ENCODE results near the gene SMAD7.

SMAD7 gene

DNA sequence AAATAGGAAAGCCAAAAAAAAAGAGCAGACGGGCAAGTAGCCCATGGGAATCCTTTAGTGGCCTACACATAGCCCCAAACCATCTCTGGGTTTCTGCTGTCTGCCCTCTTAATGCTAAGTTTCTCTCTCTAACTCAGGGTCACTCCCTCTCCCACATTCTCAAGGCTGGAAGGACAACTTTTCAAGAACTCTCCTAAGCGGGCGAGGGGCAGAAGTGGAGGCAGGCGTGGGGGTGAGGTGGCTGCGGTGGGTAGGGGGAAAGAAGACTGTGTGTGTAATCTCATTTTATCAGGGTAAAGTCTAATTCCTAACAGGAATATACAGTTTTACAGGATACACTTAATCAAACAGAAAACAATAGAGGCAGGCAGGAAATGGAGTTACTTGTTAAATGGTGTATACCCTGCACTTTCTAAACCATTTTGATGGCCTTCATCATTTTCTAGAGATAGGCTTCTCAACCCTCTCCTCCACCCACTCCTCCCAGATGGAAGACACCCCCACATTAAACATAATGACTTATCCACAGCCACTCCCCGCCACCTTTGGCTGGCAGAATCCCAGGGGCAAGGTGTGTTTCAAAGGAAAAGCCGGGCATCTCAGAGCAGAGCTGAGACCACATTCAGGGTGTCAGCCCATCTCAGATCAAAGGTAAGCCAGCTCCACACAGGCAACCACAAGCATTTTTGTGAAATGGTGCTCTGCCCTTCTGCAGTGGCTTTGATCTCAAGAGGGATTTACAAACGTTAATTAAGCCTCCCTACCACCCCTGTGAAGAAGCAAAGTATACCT is 6.8 kb downstream of the SMAD7 start:
- DNase-seq: no peak

DNA sequence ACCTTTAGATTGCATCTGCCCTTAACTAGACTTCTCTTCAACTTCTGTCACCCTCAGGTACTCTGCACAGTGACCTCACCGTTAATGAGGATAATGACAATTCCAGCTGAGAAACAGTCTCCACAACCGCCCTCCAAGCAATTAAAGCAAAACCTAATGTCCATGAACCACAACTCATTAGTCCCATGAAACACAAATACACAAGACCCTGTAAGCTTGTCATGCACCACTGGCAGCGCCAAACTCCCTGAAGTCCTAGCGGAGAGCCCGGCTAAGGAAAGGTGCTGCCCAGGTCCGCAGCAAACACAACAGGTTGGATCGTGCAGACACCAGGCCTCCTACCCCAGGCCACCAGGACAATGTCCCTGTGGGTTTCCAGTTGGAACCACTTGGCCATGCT is 7.4 kb downstream of the SMAD7 start:
- peak; percentile 46 for DNase-seq

DNA sequence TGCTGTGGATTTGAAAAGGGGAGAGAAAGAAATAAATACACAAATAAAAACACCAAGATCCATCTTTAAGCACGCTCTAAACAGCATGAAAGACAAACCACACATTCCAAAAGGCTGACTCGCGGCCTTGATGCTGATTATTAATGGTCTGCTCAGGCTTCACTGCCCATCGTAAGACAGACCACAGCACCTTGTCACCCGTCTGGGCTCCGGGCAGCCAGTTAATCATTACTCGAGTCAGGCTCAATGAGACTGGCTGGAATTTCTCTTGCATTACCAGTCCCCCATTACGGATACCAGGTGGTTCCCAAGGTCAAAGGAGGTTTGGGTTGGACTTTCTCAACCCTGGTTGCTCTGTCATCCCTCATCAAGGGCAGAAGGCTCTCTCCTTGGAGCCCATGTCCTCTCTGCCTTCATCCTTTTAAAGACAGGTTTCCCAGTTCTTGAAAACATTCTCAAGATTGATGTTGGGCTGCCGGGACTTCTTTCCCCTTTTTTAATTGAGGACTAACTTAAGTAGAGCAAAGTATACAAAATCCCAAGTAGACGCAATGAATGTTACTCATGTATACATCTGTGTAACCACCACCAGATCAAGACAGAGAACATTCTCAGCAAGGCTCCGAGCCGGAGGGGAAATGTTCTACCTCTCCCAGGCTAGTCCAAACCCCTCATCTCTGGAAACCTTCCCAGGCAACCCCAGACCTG is 8.1 kb downstream of the SMAD7 start:
- no peak for DNase-seq

DNA sequence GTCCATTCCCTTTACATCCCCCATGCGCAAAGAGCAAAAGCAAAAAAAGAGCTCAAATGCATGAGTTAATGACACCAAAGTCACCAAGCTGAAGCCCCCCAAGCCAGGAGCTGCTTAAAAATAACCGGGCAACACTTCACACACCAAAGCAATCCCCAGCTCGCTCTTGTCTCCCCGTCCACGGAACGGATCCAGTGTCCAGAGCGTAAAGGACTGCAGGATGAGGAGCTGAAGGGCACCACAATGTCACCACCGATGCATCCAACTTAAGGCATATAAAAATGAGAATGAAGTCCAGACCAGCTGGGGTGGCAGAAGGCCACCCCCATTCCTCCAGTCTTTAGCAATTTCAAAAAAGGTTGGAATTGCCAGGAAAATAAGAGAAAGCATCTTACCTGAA is 8.7 kb downstream of the SMAD7 start:
- no peak for DNase-seq

DNA sequence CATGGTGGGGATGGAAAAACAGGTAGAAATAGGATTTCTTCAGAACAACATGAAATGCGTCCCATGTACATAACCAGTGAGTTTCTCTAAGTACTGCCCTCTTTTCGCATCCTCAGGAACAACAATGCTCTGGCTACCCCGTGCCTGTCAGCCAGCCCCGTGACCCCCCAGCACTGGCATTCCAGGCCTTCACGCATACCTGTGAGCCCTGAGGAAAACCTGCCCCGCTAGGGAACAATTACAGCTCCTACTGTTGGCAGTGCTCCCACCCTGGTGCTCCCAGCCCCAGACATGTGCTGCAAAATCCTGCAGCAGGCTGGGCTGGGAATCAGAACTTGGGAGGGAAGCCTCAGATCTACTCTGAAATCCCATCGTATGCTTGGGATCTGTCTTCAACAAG is 9.1 kb downstream of the SMAD7 start:
- DNase-seq: no peak

DNA sequence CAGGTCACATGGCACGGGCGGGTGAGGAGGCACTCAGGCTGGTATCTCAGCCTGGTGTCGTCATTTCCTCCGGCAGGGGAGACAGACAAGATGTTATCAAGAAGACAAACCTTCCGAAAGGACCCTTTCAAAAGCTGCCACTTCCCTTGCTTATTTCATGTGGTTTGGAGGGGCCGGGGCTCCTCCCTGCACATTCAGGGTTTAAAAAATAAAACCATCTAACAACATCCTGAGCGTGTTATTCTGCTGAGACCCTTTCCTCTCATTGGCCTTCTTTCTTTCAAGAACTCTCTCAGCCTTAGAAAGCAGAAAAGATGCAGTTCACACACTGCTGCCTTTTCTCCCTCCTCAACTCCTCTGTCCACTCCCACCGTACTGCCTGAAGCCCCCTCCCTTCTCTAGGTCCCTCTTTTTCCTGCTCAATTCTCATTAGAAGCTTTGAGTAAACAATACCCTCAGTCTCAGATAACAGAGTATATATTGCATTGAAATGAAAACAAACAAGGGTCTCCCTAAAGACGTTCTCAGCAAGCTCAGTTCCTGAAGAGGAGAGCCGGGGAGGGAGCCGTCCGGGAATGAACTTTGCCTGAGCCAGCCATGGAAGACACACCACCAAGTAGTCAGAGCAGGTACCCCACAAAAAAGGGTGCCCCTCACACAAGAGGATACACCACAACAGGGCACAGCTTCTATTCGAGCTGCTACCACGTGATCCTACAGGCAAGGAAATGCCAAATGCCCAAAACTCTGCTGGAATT is 9.7 kb downstream of the SMAD7 start:
- DNase-seq: no peak

DNA sequence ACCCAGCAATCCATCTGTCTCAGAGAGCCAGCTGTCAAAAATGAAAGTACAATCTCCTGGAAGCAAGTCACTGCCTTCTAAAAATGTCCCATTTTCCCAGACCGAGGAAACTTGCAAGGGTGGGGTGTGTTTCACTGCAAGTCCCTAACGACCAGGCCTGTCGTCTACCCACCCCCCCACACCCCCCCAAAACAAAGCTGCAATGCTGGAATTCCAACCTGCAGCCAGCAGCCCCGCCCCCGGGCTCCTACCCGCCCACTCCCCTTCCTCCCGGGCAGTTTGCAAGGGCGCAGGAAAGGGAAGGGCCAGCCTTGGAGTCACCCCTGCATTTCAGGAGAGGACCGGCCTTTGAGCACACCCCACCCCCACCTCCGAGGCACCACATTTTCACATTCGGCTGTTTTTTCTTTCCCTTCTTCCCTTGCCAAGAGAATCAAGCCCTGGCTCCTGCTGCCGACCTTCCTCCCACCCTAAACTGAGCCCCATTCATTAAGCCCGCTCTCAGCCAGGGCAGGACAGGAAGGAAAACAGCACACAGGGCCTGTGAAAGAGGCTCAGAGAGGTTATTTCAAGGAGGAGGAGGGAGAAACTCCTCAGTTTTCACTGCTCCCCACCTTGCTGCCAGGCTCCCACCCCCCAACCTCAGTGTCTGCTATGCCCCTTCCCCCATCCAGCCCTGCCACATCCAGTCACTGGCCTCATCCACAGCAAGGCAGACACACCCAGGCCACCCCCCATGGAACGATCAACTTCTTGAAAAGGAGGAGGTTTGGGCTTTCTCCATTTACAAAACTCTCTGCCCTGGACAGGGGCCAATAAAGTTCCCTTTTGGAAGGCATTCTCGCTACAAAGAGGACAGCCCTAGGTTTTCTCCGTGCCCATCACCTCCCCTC is 11.3 kb downstream of the SMAD7 start:
- DNase-seq: no peak

DNA sequence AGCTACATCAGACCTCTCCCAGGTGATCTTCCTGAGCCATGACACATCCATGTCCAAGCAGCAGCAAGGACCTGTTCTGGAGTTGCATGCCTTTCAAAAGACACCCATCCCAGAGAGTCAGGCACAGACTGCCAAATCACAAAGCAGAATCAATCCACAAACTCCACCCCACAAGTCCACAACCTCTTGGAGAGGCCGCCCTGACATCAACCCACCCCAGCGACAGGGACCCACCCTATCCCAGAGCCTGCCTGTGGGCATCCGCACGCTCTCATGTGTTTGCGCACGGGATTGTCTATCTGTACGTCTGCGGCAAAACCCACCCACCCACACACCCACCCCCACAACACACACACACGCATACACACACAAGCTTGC is 11.9 kb downstream of the SMAD7 start:
- DNase-seq: no peak

DNA sequence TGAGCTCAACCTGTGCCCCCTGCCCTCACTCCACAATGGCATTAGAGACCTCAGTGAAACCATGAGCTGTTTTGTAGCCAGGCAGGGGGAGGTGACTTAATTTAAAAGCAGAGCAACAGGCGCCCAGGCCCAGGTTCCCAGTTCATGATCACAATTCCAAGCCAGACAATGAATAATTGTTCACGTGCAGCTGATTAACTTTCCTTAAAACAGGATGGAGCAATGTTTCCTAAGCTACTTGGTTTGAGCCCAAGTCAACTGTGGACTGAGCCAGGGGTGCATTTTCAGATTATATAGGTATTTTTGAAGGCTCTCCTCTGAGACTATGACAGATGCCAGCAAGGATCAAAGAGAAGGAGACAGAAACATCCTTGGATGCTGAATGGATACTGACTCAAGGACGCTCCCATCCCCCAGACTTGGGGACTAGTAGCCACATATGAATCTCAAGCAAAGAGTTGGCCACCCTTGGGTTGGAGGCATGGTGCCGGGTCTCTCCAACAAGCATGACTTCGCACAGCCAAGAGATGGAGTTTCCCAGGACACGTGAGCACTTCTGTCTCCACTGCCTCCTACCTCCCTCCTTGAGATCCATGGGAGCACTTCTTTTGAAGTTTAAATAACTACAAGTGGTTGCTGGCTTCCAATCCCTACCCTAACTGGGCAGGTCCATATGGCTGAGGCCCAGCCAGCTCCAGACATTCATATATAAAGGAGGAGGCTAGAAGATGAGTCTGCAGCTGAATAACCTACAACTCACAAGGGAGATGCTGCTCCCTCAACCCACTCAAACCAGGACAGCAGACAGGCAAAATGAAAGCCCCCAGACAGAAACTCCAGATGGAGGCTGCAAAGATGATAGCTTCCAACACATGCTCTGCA is 12.7 kb downstream of the SMAD7 start:
- no peak for DNase-seq

DNA sequence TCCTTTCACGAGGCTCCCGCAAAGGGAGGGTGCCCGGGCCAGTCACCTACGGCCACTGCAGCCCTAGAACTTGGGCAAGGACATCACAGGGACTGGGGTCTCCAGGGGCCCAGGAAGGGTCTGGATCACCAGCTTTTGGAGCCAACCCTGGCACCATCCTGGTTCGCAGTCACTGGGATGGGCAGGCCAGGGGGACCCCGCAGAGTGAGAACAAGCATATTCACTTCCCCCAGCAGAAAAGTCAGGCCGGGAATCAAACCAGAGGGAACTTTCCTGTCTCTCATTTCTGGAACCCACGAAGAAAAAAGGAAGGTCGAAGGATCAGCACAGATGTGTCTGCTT is 15.4 kb downstream of the SMAD7 start:
- no peak for DNase-seq

DNA sequence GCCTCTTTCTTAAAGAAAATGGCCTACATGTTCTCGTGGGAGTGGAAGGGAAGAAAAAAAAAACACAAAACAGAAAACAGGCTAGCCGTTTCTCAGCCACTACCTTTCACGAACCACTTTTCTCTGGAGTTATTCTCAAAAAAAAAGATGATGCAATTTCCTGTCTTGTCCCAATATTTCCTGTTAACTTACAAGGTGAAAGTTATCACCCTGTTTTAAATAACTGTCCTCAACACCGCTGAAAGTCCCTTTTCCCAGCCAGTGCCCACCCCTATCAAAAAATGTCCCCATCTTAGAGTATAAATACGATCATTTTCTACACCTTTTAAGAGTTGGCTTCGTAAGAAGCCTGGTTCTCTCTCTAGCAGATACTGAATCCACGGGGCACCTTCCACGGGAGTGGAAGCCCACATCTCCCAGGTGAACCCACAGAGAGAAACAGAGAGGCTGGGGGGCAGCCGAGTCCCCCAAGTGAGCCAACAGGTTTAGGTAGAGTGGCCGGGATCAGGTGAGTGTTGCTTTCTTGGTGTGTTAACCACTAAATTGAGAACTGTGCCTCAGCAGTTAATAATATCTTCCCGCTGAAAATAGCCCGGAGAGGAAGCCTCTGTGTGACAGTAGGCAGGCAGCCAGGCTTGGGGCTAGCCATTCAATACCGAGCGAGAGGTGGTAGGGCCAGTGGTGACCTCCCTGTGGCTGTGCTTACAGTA is 15.9 kb downstream of the SMAD7 start:
- DNase-seq: no peak

DNA sequence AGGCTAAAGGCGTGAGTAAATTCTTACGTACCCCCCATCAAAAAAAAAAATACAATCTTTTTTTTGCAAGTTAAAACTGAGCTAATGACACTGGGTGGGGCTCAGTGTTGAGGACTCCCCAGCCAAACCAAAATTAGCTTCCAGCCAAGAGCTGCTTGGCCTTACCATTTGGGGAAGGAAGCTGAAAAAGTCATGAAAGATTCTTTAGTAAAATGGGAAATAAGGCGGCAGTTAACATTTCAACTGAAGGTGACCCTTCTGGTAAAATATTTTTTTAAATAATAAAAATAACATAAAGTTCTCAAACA is 16.4 kb downstream of the SMAD7 start:
- DNase-seq: no peak

DNA sequence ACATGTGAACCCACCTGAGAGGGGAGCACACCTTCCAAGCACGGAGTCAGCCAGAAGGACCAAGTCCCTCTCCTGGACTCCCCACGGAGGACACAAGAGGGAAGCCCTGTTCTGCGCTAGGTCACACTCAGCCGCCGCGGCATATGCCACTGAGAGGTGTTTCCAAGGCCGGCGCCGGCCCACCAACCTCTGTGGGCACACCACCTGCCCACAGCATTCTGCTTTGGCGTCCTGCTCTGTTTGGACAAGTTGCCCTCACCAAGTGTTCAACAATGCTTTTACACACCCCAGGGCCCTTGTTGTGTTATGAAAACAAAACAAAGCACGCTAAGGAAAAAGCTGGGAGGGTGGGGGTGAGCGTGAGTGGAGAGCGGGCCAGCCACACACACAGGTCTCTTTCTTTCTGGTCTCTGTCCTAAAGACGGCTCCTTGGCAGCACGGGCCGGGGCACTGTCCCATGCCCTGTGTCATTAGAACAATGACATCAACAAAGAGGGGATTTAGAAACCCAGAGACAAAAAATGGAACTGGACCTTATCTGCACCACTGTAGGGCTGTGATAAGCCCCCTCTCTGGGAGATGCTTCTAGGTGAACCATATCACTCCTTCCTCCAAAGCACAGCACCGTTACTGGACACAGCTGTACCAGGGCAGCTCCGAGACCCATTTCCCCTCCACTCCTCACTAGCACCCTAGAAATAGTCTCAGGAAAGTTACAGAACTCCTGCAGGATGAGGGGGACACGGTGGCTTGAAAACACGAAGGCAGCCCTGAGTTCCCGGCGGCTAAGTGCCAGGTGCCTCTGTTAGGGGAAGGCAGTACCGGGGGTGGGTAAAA is 17.0 kb downstream of the SMAD7 start:
- DNase-seq: no peak

DNA sequence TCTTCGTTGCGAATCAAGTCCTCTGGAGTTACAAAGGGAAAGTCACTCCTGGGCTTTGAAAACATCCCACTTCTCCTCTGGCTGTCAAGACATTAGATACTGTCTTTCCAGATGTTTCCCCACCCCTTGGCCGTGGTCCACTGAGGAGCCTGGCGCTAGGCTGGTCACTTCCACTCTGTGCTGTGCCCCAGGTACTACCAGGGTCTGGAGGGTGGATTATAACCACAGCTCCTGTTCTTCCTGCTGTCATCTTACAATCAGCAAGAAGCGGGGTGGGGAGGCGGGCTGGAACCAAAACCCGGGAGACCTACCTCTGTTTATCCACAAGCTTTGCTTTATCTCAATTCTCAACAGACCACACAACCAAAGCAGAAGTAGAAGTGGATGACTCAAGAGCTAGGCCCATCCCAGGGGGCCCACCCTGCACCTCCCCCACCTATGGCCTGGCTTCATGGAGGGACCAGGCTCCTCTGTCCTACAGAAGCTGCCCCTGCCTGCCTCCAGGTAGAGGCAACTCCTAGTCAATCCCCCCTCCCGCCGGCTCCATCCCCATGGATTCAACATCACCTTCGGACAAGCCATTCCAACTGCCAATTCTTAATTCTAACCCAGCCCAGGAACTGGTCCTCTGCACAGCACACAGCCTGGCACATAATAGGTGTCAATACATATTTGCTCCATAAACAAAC is 17.8 kb downstream of the SMAD7 start:
- DNase-seq: no peak

DNA sequence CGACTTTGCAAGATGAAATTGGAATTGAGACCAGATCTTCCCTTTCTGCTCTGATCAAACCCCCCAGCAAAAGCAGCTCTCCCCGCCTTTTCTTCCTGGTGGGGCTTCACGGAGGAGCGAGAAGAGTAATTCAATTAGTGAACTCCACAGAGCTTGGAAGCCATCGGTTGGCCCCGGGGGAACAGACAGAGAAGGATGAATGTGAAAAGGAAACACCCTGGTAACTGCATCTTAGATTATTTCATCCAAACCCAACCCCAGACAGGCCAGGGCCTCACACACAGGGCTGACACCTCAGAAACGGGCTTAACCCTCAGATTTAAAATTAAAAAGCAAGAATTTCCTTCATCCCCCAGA is 18.3 kb downstream of the SMAD7 start:
- DNase-seq: no peak

DNA sequence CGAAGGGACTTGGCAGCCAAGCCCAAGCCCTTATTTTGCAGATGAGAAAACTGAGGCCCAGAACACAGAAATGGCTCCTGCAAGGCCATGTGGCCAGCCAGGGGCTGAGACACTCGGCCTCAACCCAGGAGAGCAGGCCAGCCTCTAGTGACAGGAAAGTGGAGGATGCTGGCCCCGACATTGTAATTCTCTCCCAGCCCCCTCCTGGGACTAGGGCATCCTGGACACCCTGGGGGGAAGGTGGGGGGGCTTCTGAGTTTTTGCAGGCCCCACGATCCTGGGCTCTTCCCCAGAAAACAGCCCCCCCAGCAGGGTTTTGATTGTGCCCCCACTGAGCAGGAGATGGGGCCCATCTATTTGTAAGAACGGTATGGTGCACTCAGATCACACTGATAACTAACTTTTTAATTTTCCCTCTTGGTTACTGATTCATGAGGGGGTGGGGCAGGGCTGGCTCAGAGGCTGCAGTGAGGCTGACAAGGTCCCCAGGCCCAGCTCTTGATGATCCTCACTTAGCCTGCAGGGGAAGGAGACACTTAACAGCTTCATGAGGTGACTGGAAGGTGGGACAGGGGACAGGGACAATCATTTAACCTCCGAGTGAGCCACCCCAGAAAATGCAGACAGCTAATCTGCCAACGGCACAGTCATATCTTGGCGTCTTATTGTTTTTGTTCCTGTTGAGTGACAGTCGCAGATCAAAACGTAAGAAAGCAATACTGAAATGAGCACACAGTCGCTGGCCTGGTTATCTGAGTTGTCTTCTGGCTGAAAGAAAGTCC is 18.9 kb downstream of the SMAD7 start:
- no peak for DNase-seq

DNA sequence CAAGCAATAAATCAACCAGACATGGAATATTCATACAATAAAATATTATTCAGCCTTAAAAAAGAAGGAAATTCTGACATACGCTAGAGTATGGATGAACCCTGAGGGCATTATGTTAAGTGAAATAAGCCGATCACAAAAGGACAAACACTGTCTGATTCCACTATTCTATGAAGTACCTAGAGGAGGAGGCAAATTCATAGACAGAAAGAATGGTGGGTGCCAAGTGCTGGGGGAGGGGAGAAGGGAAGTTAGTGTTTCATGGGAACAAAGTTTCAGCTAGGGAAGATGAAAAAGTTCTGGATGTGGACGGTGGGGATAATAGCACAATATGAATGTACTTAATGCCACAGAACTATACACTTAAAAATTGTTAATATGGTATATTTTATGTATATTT is 19.8 kb downstream of the SMAD7 start:
- DNase-seq: no peak

DNA sequence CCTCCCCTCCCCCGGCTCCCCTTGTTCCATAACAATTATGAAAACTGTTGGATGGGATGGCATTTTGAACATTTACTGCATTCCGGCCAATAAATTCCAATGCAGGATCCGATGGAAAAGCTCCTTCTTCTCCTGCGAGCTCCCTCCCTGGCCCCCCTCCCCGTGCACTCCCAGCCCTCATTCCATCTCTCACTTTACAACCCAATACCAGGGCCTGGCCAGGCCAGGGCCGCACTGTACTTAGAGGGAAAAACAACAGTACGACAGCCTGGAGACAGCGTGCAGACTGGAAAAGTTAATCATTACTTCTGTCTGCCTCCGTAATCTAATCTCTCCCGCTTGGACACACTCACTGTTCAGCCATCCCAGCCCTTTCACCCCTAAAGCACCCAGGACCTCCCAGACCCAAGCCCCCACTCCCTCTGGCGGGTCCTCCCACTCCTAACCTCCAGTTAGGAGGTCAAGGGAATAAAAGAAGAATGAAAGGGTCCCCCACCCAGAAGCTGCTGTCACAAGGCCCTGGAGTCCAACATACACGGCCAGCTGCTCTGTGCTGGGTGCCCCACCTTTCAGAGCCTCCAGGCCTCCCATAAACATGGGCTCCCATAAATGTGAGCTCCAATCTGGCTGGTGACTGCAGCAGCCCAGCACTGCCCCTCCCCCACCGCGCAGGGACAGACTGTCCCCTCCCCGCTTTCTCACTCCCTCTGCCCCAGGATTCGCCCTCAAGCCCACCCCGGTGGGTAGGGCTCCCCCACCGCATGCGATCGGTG is 20.6 kb downstream of the SMAD7 start:
- no peak for DNase-seq
